Globus pallidus (tissue), 1 donor: Measurements from ENCODE around the gene FBN1.

Source experiments
- DNase-seq: peaks from one replicate; pipeline ENCODE4 v3.0.0-alpha.2; 2015; ENCODE audit warnings: low spot score

The FBN1 gene

DNA sequence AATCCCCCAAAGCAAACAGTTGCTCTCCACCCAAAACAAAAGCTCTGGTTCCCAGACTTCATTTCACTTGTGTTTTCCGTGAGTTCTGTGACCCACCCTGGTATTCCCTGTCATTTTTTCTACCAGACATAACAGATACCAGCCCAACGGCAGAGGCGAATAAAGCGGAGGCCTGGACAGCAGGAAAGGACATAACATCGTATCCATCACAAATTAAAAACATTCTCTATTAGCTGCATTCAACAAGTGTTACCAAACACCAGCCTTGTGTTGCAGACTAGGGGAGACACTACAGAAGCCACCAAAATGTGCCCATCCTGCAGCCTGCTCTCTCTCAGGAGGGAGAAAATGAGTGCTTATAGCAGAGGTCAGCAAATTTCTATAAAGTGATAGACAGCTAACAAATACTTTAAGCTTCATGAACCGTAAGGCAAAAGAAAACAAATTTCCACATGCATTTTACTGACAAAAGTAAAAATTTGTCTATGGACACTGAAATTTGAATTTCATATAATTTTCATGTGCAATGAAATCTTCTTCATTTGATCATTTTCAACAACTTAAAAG, 7.1 kb upstream of the FBN1 start:
- no peak for DNase-seq

DNA sequence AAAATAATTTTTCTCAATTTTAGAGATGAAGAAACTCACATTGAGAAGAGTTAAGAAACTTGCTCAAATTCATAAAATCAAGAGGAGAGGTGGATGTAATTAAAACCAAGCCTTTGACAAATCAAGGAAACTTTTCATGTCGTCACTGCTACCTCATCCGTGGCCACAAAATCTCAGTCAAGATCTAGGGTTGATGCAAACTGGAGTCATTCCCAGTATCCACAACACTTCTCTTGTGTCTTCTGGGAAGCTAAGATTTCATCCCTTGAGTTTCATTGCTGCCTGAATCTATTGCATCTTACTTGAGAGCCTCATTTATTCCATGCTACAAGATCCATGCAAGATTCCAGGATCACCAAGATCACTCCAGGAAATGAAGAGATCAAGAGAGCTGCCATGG, 5.4 kb upstream of the FBN1 start:
- no peak for DNase-seq

DNA sequence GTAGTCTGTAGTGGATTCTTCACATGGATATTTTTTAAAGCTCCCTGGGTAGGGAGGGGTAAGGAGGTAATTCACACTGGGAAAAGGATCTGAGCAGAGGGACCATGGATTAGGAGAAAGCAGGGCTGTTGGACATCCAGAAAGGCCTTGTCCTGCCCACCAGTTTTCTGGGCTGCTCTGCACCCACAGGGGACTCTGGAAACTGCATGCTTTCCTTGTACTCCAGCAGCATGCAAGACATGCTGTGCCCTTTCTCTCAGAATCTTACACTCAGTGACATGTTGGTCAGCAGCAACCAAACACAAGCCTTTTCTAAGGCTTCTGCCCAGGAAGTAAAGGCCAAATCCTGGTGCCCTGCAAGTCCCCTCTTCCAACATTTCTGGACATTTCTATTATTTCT, 2.5 kb upstream of the FBN1 start:
- DNase-seq, result peak; percentile 60

DNA sequence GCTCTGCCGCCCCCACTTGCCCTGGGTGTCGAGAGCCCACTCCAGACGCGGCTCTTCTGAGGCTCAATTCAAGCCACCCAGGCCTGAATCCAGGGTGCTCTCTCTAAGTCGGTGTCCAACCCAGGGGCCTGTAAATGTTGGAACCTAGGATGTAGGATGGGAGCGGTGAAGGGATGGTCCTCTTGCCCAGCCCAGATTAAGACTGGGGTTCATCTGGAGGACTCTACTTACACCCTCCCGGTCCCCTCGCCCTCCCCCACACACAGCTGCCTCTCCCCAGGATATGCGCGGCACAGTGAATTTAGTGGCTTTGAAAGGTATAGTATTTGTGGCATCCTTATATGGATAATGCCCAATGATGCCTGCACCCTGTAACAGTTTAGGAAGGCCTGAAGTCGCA, 822 bp upstream of the FBN1 start:
- peak; percentile 47 for DNase-seq

DNA sequence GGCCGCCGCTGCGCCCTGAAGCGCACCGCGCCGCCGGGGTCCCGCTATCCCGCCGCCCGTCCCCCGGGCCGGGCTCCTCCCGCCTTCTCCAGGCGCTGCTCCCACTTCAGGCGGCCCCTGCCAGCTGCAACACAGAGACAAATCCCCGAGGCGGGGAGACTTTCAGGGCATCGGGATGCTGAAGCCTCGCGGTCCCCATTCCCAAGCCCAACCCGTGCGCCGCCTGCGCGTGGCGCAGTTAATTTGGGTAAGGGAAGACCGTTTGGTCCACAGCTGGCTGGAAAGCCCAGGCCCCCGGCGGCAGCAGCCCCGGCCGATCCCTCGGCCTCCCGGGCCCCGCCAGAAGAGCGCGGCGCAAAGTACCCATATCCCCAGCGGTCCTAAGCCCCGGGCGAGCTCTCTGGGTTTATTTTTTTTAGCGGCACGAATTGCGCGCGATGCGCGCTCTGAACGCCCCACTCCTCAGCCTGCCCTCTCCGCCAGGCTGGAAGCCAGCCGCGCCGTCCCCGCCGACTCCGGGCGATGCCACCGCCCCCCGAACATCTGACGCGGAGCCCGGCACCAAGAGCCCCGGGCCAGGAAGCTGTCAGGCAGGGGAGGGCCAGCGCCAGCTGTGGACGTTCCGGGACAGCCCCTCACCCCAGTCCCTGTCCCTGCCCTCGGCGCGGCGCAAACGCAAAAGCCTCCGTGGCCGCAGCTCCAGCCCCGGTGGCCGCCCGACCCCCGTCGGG, 517 bp downstream of the FBN1 start:
- DNase-seq, result peak; percentile 86

DNA sequence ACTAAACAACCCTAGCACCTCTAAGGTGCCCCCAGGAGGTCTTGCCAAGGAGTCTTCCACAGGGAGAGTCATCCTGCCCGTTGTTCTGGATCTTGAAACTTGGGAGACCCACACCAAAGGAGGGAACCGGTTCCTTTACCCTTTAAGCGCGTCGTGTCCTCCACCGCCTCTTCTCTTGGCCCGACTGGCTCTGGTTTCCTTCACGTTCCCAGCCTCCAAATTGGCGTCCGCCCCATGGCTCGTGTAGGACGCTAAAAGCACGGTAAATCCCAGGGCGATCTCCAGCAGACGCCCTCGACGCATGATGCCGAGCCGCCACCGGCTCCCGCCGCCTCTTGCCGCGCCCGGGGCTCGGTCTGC, 1.1 kb downstream of the FBN1 start:
- DNase-seq, result peak; percentile 36

DNA sequence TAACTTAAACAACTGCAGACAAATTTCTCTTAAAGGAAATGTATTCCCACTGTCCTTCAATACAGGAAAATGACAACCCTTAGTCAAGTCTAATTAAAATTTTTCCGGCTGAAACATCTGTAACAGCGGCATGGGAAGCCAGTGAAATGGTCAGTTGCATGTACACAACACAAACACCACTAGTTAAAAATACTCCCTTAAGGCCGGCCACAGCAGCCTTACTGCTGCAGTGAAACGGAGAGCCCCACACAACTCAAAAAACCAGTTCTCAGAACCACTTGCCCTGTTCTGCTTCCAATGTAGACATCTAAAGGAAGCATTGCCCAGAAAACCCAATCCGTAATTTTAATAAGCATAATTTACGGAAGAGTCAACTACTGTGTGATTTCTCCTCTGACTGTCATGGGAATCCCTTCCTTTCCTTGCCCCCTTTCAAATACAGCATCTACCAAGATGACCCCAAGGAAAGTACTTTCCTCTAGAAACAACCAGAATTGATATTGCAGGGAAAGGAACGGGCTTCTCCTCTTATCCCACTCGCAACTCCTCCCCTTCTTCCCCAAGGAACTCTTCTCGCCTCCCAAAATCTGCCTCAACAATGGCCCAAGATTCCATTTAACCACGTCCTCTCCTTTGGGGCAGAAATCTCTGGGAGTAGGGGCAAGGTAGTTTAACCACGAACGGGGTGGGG, 1.6 kb downstream of the FBN1 start:
- peak; percentile 40 for DNase-seq

DNA sequence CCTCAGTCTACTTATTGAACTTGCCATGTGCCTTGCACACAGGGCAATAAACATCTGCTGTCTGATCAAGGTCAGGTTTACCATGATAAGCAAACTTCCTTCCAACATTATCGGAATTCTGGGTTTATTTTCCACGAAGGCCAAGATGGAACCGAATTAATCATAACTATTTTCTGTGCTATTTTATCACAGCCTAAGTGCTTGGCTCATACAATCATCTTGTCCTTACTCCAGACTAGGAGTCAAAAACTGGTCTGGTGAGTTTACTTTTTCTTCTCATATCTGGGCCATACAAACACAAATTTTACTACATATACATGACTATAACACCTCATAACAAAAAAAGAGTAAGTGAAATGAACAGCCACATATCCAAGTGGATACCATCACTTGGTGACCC, 2.3 kb downstream of the FBN1 start:
- DNase-seq, result no peak

DNA sequence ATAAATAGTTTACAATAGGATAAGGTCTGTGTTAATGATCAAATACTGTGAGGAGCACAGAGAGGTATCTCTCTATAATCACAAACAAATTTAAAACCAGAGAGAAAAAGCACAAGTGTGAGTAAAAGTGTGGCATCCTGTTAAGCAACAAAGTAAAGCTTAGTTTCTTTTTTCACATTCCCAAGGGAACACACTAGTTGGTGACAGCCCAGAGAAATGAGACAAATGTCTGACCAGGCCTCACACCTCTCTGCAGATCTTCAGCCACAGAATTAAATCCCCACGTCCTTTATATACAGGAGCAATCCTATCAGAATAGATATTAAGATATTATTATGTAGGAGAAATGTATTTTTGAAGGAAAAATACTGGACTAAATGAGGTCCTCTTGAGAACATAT, 2.7 kb downstream of the FBN1 start:
- DNase-seq, result no peak

DNA sequence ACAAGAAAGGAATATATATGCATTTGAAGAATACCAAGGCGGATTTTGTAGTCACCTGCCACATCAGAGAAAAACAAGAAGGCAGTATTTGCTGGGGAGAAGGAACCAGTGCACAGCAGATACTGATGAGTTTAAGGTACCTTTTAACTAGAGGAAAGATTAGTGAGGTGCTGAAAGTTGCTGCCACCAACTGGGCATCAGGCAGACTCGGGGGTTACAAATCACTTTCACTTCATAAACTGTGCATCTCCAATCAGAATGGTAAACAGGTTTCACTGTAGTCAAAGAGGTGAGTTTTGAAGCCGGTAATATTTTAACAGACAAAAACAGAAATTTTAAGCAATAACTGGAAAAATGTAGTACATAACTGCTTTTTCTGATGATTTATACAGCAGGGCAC, 4.1 kb downstream of the FBN1 start:
- DNase-seq, result peak; percentile 69

DNA sequence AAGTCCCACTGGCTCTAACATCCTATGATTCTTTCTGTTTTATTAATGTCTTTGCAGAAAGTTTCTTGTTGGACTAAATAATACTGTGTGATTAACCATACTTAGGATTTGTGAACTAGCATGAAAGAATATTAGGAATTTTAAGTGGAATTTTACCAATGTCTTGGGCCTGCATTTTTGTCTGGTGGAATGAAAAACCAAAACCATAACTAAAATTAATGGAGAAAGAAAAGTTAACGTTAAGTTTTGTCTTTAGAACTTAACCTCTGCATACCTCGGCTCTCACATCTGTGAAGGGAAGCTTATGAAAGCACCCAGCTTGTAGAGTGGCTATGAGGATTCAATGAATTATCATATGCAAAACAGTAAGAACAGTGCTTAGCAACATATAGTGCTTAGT, 6.5 kb downstream of the FBN1 start:
- DNase-seq, result no peak

DNA sequence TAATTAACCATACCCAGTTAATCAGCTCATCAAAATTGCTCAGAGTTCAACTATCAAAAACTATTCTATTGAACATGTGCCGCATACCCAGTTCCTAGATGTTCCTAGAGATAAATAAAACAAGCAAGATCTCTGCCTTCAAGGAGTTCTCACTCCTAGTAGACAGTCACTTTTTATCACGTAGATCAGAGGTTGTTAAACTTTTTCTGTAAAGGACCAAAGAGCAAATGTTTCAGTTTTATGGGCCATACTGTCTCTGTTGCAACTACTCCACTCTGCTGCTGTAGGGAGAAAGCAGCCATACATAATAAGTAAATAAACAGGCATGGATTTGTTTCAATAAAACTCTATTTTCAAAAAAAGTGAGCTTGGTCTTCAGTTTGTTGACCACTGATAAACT, 7.9 kb downstream of the FBN1 start:
- no peak for DNase-seq

DNA sequence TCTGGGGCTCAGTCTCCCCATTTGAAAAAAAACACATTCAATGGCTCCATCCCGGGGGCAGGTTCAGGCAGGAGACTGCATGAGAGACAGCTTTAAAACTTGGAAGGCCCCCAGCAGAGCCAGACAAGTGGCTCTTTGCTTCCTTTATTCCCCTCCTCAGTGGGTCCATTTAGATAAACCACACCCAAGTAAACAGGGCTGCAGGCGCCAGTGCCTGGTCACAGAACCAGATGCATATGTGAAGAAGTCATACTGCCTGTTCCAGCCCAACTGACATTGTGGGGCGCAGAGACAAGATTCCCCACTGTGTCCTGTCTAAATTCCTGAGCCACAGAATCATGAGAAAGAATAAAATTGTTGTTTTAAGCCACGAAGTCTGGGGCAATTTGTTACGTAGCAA, 9.0 kb downstream of the FBN1 start:
- DNase-seq, result peak; percentile 66

DNA sequence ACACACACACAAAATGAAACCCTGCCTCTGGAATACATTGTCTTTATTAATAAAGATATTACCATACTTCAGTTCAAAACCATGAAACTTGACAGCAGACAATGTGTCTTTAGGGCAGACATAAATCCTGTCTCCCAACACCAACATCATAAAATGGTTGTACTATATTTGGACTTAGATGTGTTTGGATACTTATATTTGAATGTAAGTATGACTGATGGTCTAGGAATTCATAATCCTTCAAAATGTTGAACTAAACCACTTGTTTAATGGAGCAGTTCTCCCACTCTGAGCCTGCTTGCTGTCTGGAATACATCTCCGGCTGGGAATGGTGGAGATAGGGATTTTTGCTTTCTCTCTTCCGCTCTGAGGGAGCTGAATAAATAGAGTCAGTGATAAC, 10.6 kb downstream of the FBN1 start:
- DNase-seq, result no peak

DNA sequence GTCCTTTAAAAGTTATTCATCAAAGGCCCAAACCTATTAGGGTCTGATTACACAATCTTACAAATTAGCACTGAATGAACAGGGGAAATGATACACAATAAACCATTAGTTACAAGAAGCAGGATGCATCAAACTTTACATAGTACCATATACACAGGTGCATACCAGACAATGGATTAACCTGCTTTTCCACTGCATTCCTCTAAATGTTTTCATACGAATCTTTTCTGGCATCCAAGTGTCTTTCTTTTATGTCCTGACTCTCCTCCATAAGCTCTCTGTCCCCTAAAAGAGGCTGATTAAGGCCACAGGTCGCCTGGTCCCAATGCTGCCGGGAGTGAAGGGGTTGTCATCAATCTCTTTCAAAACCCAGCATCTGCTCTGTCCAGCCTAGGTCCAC, 11.4 kb downstream of the FBN1 start:
- no peak for DNase-seq

DNA sequence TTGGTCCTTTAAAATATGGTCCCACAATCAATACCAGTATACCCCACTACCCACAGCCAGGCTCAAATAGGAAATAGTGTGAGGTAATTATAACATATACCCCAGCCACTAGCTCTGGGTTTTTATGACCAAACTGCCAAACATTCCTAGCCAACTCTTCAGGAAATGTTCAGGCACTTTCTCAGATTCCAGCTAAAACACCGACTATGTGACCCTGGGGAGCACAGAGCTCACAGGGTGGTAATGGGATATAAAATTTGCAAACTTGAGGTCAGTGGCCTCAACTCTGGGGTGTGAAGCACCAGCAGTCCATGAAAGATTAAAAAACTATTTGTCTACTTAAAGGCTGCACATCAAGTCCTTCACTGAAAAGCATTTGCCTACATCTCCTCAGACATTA, 12.9 kb downstream of the FBN1 start:
- DNase-seq, result no peak

DNA sequence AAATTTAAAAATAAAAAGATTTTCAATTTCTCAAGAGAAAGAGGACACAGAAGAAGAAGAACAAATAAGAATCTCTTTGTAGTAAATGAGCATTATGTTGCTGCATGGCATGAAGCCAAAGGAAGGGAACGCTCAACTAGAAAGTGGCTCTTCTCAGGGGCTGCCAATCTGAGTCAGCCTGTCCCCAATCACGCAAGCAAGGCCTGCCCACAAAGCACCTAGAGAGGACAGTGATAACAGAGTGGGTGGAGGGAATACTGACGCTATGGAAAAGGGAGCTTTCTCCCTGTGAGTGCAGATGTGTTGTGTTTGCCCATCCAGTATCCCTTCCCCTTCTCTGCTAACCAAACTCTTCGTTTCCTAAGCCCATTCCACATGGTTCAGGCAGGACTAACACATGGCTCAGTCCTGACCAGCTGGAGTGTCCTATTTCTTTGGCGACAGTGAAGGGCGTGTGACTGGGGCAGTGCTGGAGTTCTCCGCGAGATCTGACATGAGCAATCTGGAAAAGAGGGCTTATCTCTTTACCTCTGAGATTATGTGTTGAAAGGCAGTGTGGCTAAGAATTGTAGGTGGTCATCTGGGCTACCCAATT, 14.2 kb downstream of the FBN1 start:
- peak; percentile 48 for DNase-seq

DNA sequence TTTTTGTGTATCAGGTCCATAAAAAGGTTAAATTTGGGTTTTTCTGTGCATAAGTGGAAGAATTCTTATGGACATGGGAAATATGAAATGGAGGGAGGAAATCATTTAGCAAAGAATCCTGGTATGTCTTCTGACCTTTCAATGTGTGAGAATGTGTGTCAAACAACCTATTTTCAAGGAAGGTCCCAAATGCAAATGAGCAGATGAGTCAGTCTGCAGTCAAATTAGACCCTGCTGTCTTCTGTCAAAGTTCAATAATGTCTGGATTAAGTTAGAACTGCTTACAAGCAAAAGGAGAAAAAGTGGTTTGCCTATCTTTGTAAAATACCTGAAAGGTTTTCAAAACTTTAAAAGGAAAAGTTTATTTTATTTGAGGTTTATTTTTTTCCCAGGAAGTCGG, 15.3 kb downstream of the FBN1 start:
- no peak for DNase-seq

DNA sequence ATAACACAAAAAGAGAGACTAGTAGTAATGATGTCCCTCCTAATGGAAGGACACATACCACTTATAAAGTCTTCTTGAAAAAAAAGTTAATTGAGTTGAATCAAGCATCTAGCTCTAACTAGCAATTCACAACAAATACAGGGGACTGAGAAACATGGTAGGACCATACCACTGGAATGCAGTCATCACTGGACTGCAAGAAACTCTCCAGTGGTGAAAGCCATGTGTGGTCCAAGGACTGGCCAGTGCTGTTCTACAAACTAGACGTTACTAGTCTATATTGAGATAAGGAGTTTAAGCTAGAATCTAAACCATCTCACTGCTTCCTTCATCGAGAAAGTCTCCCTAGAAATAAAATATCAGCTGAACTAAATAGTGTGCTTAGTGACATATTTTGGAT, 16.7 kb downstream of the FBN1 start:
- DNase-seq, result no peak

DNA sequence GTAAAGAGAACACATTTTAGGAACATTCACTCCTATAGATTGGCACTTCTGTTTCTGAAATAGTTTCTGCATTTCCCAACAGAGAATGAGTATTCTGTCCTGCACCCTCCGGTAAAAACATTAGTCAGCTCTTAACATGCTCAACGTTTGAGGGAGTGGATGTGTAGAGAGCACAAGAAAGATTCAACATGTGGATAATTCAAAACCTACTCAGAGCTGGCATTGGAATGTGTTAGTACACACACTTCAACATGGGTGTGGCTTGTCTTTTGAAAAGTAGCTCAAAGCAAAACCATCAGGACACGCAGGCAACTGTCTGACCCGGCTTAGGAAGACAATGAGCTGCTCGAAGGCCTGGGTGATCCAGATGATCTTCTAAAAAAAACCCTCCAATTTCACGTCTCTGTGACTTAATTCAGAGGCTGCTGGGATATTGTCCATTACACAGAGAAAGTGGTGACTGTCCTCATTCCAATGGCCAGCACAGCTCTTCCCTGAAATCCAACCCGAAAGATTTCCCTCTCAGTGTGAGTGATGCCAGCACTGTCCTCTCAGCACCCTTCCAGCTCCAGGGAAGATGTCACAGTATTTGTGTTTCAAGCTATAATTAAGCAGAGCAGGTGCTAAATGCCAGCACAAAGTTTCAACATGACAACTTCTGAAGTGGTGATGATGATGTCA, 18.1 kb downstream of the FBN1 start:
- no peak for DNase-seq

DNA sequence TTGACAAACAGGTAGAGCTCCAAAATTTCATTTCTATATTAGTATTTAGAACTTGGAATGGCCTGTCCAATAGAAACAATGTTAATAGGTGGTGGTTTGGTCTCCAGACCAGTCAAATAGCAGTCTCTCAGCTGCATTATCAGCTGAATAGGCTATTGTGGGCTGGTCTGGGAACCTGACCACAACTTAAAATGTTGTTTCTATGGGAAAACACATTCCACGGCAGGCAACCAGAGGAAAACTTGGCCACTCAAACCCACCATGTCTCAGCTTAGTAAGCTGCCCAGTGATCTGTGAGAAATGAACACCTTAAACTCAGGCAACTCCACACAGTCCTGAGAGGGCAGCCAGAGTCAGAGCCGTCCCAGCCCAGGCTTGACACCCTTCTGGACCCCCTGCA, 20.4 kb downstream of the FBN1 start:
- DNase-seq, result no peak

DNA sequence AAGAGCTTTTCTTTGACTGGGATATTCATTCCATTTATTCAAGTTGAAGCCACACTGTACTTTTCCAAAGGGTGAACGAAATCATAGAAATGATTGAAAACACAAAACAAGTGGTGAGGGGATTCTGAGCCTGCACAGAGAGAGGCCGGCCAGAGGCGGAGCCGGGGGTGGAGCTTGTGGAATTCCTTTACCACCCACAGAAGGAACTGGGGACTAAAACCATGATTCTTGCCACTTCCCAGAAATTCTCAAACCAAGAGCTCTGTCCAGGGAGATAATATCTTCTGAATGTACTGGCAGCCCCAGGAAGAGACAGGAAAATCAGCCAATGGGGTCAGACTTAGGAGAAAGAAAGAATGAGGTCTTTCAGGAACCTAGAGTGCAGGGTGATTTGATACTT, 20.8 kb downstream of the FBN1 start:
- DNase-seq, result no peak

DNA sequence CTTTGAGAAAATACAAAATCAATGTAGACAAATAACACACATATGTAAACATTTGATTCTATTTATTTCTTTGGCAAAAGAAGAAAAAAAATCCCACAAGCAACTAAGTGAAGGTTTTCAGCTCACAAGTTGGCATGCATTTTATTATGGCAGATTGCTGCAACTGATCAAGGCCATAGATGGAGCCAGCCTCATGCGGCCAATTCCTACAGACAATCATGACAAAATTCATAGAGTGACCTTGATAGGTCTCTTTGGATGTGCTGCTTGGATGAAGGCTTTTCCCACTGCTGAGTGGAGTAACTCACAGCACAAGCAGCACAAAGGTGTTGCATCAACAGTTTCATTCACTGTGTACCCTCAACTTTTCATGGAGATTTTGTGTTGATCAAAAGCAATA, 22.1 kb downstream of the FBN1 start:
- no peak for DNase-seq
